WTC11 (cell line): ENCODE results near the gene PRKCB. TPM values are rescaled to one million over a fixed set of nuclear protein-coding genes. Genes with fewer than 3 reads are reported as not detected.

Source experiments
- ATAC-seq: fragments of 200-7000 bp; cut with Tn5 transposase; 2 replicates; pipeline ENCODE4 v1.10.0; 2021; ENCODE audit warnings: mild to moderate bottlenecking, moderate library complexity
- CTCF ChIA-PET: fragments of 300-600 bp; sonication (Branson Sonifier 250); formaldehyde crosslinking; loops from one replicate; lab custom pipeline; 2021; ENCODE audit warnings: antibody characterized with exemption; lab: Charles Lee
- POLR2A ChIA-PET: fragments of 350-600 bp; sonication (Branson Sonifier 250); formaldehyde crosslinking; loops from one replicate; lab custom pipeline; 2021; ENCODE audit warnings: antibody characterized with exemption; lab: Charles Lee
- DNase-seq: peaks from one replicate; pipeline ENCODE4 v3.0.0; 2021; ENCODE audit warnings: low spot score
- H3K27ac Mint-ChIP-seq: 2 replicates; pipeline ENCODE4 v1.8.0; 2021; ENCODE audit warnings: mixed read lengths
- H3K27me3 Mint-ChIP-seq: 2 replicates; pipeline ENCODE4 v1.8.0; 2021; ENCODE audit warnings: low read depth, mild to moderate bottlenecking, moderate library complexity, mixed read lengths
- H3K36me3 Mint-ChIP-seq: 2 replicates; pipeline ENCODE4 v1.8.0; 2021; ENCODE audit warnings: mixed read lengths
- H3K4me1 Mint-ChIP-seq: 2 replicates; pipeline ENCODE4 v1.8.0; 2022; ENCODE audit warnings: mixed read lengths
- H3K4me3 Mint-ChIP-seq: 2 replicates; pipeline ENCODE4 v1.8.0; 2021; ENCODE audit warnings: mild to moderate bottlenecking, moderate library complexity, mixed read lengths
- H3K9me3 Mint-ChIP-seq: 2 replicates; pipeline ENCODE4 v1.8.0; 2021; ENCODE audit warnings: mixed read lengths
- ATF1 ChIP-seq: sonication (generic); formaldehyde crosslinking; IDR thresholded peaks from 2 replicates; pipeline ENCODE4 v1.8.1; 2023; ENCODE audit warnings: mild to moderate bottlenecking, moderate library complexity, missing genetic modification reagents
- ELF4 ChIP-seq: sonication (generic); formaldehyde crosslinking; IDR thresholded peaks from 2 replicates; pipeline ENCODE4 v1.8.1; 2022; ENCODE audit warnings: low read depth, mild to moderate bottlenecking, moderate library complexity, missing genetic modification reagents
- ETV6 ChIP-seq: sonication (generic); formaldehyde crosslinking; IDR thresholded peaks from 2 replicates; pipeline ENCODE4 v1.8.1; 2022; ENCODE audit warnings: mild to moderate bottlenecking, missing genetic modification reagents
- JAZF1 ChIP-seq: fragments of 250-450 bp; sonication (Bioruptor Pico); IDR thresholded peaks from 2 replicates; pipeline ENCODE4 v1.9.0; 2021; ENCODE audit warnings: moderate library complexity, mild to moderate bottlenecking, inconsistent platforms
- KAT7 ChIP-seq: sonication (generic); formaldehyde crosslinking; IDR thresholded peaks from 2 replicates; pipeline ENCODE4 v1.8.1; 2023; ENCODE audit warnings: missing genetic modification reagents, mild to moderate bottlenecking, borderline replicate concordance
- MXD4 ChIP-seq: fragments of 250-450 bp; sonication (Bioruptor Pico); IDR thresholded peaks from 2 replicates; pipeline ENCODE4 v1.8.0; 2021; ENCODE audit warnings: mild to moderate bottlenecking, moderate library complexity, borderline replicate concordance
- MYBL2 ChIP-seq: sonication (generic); formaldehyde crosslinking; IDR thresholded peaks from 2 replicates; pipeline ENCODE4 v1.8.1; 2023; ENCODE audit warnings: mild to moderate bottlenecking, moderate library complexity, missing genetic modification reagents
- NFATC4 ChIP-seq: fragments of 250-450 bp; sonication (Bioruptor Pico); IDR thresholded peaks from 2 replicates; pipeline ENCODE4 v1.9.0; 2021; ENCODE audit warnings: mild to moderate bottlenecking
- NFE2L1 ChIP-seq: sonication (generic); formaldehyde crosslinking; IDR thresholded peaks from 2 replicates; pipeline ENCODE4 v1.8.1; 2023; ENCODE audit warnings: missing genetic modification reagents
- NR1H2 ChIP-seq: sonication (generic); formaldehyde crosslinking; IDR thresholded peaks from 2 replicates; pipeline ENCODE4 v1.9.0; 2021; ENCODE audit warnings: mild to moderate bottlenecking, moderate library complexity, missing genetic modification reagents
- SMAD4 ChIP-seq: sonication (generic); formaldehyde crosslinking; IDR thresholded peaks from 2 replicates; pipeline ENCODE4 v1.8.0; 2022; ENCODE audit warnings: mild to moderate bottlenecking, missing genetic modification reagents
- SP1 ChIP-seq: sonication (generic); formaldehyde crosslinking; conservative IDR thresholded peaks from 2 replicates; pipeline ENCODE4 v1.8.1; 2022; ENCODE audit warnings: missing genetic modification reagents
- TEAD1 ChIP-seq: sonication (generic); formaldehyde crosslinking; IDR thresholded peaks from 2 replicates; pipeline ENCODE4 v1.8.0; 2022; ENCODE audit warnings: mild to moderate bottlenecking, missing genetic modification reagents
- ZNF138 ChIP-seq: sonication (generic); formaldehyde crosslinking; conservative IDR thresholded peaks from 2 replicates; pipeline ENCODE4 v1.8.1; 2022; ENCODE audit warnings: mild to moderate bottlenecking, moderate library complexity, missing genetic modification reagents
- ZNF219 ChIP-seq: sonication (generic); formaldehyde crosslinking; IDR thresholded peaks from 2 replicates; pipeline ENCODE4 v1.8.0; 2023; ENCODE audit warnings: missing genetic modification reagents, mild to moderate bottlenecking, borderline replicate concordance
- ZNF232 ChIP-seq: sonication (generic); formaldehyde crosslinking; IDR thresholded peaks from 2 replicates; pipeline ENCODE4 v1.8.0; 2022; ENCODE audit warnings: mild to moderate bottlenecking, missing genetic modification reagents
- total RNA-seq: library from RNA; stranded (reverse); gene quantifications from 3 replicates; pipeline ENCODE4 v1.2.3, GENCODE V29; 2021
- TF ChIP-seq, protein P1 (sequence below): fragments of 250-450 bp; sonication (Bioruptor Pico); IDR thresholded peaks from 2 replicates; pipeline ENCODE4 v1.9.0; 2021; ENCODE audit warnings: mild to moderate bottlenecking, borderline replicate concordance
- TF ChIP-seq, protein P2 (sequence below): sonication (generic); formaldehyde crosslinking; IDR thresholded peaks from 2 replicates; pipeline ENCODE4 v1.8.1; 2023; ENCODE audit warnings: mild to moderate bottlenecking, missing genetic modification reagents
- TF ChIP-seq, protein P3 (sequence below): sonication (generic); formaldehyde crosslinking; IDR thresholded peaks from 2 replicates; pipeline ENCODE4 v1.8.1; 2023; ENCODE audit warnings: mild to moderate bottlenecking, missing genetic modification reagents, moderate library complexity
- TF ChIP-seq, protein P4 (sequence below): sonication (generic); formaldehyde crosslinking; IDR thresholded peaks from 2 replicates; pipeline ENCODE4 v1.8.0; 2022; ENCODE audit warnings: mild to moderate bottlenecking, missing genetic modification reagents
- TF ChIP-seq, protein P5 (sequence below): fragments of 250-450 bp; sonication (Bioruptor Pico); IDR thresholded peaks from 2 replicates; pipeline ENCODE4 v1.9.0; 2021; ENCODE audit warnings: mild to moderate bottlenecking

The PRKCB gene
- total RNA-seq, 1 experiment from 2014 or later, result 6.9 TPM

DNA sequence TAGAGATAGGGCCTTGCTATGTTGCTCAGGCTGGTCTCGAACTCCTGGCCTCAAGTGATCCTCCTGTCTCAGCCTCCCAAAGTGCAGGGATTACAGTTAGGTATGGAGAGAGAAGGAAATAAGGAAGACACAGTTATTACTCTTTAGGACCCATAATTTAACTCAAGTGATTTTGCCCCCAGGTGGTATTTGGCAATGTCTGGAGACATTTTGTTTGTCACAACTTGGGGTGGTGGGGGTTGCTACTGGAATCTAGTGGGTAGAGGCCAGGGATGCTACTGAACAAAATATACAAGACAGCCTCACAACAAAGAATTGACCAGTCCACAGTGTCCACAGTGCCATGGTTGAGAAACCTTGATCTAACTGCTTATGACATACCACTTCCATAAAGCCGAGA lies 64.1 kb downstream of the PRKCB start (continued):
- TF ChIP-seq MXD4 (CRISPR knock-in tag), result no peak
- no peak for TF ChIP-seq ZNF232
- TF ChIP-seq ELF4 (CRISPR knock-in tag), result no peak
- TF ChIP-seq, protein P1, sequence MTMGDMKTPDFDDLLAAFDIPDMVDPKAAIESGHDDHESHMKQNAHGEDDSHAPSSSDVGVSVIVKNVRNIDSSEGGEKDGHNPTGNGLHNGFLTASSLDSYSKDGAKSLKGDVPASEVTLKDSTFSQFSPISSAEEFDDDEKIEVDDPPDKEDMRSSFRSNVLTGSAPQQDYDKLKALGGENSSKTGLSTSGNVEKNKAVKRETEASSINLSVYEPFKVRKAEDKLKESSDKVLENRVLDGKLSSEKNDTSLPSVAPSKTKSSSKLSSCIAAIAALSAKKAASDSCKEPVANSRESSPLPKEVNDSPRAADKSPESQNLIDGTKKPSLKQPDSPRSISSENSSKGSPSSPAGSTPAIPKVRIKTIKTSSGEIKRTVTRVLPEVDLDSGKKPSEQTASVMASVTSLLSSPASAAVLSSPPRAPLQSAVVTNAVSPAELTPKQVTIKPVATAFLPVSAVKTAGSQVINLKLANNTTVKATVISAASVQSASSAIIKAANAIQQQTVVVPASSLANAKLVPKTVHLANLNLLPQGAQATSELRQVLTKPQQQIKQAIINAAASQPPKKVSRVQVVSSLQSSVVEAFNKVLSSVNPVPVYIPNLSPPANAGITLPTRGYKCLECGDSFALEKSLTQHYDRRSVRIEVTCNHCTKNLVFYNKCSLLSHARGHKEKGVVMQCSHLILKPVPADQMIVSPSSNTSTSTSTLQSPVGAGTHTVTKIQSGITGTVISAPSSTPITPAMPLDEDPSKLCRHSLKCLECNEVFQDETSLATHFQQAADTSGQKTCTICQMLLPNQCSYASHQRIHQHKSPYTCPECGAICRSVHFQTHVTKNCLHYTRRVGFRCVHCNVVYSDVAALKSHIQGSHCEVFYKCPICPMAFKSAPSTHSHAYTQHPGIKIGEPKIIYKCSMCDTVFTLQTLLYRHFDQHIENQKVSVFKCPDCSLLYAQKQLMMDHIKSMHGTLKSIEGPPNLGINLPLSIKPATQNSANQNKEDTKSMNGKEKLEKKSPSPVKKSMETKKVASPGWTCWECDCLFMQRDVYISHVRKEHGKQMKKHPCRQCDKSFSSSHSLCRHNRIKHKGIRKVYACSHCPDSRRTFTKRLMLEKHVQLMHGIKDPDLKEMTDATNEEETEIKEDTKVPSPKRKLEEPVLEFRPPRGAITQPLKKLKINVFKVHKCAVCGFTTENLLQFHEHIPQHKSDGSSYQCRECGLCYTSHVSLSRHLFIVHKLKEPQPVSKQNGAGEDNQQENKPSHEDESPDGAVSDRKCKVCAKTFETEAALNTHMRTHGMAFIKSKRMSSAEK (CRISPR knock-in tag), result no peak
- TF ChIP-seq SMAD4 (CRISPR knock-in tag), result no peak
- no peak for TF ChIP-seq TEAD1 (CRISPR knock-in tag)
- TF ChIP-seq, protein P2, sequence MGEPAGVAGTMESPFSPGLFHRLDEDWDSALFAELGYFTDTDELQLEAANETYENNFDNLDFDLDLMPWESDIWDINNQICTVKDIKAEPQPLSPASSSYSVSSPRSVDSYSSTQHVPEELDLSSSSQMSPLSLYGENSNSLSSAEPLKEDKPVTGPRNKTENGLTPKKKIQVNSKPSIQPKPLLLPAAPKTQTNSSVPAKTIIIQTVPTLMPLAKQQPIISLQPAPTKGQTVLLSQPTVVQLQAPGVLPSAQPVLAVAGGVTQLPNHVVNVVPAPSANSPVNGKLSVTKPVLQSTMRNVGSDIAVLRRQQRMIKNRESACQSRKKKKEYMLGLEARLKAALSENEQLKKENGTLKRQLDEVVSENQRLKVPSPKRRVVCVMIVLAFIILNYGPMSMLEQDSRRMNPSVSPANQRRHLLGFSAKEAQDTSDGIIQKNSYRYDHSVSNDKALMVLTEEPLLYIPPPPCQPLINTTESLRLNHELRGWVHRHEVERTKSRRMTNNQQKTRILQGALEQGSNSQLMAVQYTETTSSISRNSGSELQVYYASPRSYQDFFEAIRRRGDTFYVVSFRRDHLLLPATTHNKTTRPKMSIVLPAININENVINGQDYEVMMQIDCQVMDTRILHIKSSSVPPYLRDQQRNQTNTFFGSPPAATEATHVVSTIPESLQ (CRISPR knock-in tag), result no peak
- no peak for TF ChIP-seq MYBL2 (CRISPR knock-in tag)

DNA sequence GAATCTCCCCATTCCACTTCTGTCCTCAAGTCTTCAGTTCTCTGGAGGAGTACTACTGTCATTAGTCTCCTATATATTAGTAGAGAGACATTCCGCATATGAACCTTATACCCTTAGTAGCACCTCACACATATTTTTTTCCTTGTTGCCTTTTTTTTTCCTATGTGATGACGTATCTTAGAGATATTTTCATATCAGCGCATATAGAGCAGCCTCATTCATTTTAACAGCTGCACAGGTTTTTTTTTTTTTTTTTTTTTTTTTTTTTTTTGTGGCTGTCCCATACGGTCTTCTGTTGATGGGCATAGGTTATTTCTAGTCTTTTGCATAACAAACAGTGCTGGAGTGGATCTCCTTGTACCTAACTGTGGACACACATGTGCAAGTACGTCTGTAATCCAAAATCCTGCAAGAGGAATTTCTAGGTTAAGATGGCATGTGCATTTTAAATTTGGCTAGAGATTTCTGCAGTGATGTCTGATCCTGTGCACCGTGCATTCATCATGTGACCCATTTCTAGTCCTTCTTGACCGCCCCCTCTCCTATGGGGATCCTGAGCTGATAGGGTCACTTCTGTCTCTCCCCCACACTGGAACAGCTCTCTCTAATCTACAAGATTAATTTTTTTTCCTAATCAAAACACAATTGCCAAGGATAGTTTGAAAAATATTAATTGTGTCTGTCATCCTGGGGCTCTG lies 64.8 kb downstream of the PRKCB start:
- Mint-ChIP-seq H3K9me3 (no peaks in the 10 kb centered on the region), H3K4me3 (no peak overlapping the region), H3K4me1 (peaks cover 30% of the 10 kb centered on the region), H3K27ac (no peak overlapping the region; the same call in 1 of the 2 replicates), H3K27me3 (no peaks in the 10 kb centered on the region; the same call in 1 of the 2 replicates), H3K36me3 (no peaks in the 10 kb centered on the region)
- ChIA-PET POLR2A (interaction anchor here (0.5 kb wide), 1 partner anchor 541 kb away, joined by 3 read pairs; no protein-coding TSS in a partner anchor), CTCF (interaction anchor here (1.0 to 1.6 kb wide), 2 partner anchors 32 to 110 kb away, joined by 3 to 5 read pairs; no protein-coding TSS in a partner anchor)
- DNase-seq (no peak), ATAC-seq (no peak)
- TF ChIP-seq ZNF138, result no peak
- TF ChIP-seq, protein P3, sequence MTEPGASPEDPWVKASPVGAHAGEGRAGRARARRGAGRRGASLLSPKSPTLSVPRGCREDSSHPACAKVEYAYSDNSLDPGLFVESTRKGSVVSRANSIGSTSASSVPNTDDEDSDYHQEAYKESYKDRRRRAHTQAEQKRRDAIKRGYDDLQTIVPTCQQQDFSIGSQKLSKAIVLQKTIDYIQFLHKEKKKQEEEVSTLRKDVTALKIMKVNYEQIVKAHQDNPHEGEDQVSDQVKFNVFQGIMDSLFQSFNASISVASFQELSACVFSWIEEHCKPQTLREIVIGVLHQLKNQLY (CRISPR knock-in tag), result no peak
- no peak for TF ChIP-seq ETV6 (CRISPR knock-in tag)
- TF ChIP-seq MYBL2 (CRISPR knock-in tag), result no peak
- no peak for TF ChIP-seq NR1H2 (CRISPR knock-in tag)
- TF ChIP-seq, protein P4, sequence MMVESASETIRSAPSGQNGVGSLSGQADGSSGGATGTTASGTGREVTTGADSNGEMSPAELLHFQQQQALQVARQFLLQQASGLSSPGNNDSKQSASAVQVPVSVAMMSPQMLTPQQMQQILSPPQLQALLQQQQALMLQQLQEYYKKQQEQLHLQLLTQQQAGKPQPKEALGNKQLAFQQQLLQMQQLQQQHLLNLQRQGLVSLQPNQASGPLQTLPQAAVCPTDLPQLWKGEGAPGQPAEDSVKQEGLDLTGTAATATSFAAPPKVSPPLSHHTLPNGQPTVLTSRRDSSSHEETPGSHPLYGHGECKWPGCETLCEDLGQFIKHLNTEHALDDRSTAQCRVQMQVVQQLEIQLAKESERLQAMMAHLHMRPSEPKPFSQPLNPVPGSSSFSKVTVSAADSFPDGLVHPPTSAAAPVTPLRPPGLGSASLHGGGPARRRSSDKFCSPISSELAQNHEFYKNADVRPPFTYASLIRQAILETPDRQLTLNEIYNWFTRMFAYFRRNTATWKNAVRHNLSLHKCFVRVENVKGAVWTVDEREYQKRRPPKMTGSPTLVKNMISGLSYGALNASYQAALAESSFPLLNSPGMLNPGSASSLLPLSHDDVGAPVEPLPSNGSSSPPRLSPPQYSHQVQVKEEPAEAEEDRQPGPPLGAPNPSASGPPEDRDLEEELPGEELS (CRISPR knock-in tag), result no peak
- TF ChIP-seq NFATC4 (CRISPR knock-in tag), result no peak
- no peak for TF ChIP-seq NFE2L1 (CRISPR knock-in tag)
- TF ChIP-seq SP1 (CRISPR knock-in tag), result no peak
- TF ChIP-seq JAZF1, result no peak
- TF ChIP-seq ZNF219, result no peak
- TF ChIP-seq KAT7, result no peak
- no peak for TF ChIP-seq ATF1 (CRISPR knock-in tag)
- TF ChIP-seq, protein P5, sequence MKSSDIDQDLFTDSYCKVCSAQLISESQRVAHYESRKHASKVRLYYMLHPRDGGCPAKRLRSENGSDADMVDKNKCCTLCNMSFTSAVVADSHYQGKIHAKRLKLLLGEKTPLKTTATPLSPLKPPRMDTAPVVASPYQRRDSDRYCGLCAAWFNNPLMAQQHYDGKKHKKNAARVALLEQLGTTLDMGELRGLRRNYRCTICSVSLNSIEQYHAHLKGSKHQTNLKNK (CRISPR knock-in tag), result no peak
